A673 (cell line): ENCODE data around the gene PPP1R13B. TPM values are rescaled to one million over a fixed set of nuclear protein-coding genes. Genes with fewer than 3 reads are reported as not detected.

ENCODE experiments used
- BruUV-seq: library from RNA; stranded (reverse); fragments of 400-500 nt; replicated peaks from 2 replicates; lab custom pipeline; 2021; lab: Mats Ljungman, UMichigan
- CTCF ChIA-PET: fragments of 300-600 bp; sonication (Branson Sonifier 250); formaldehyde crosslinking; loops from one replicate; lab custom pipeline; 2022; ENCODE audit warnings: antibody characterized with exemption; lab: Charles Lee
- POLR2A ChIA-PET: fragments of 300-600 bp; sonication (Branson Sonifier 250); formaldehyde crosslinking; loops from one replicate; lab custom pipeline; 2022; ENCODE audit warnings: antibody characterized with exemption; ENCODE audit not compliant: low non-redundant PET; lab: Charles Lee
- DNase-seq: peaks from one replicate; pipeline ENCODE4 v3.0.0-alpha.2; 2015; ENCODE audit warnings: low spot score
- H3K27ac ChIP-seq: fragments of 200-600 bp; sonication (generic); 2 replicates; pipeline ENCODE4 v1.5.1; 2016; ENCODE audit warnings: mixed run types, low read depth, mild to moderate bottlenecking, mixed read lengths, antibody characterized with exemption, low read length; ENCODE audit not compliant: poor library complexity, severe bottlenecking
- H3K27me3 ChIP-seq: fragments of 200-600 bp; sonication (generic); replicated peaks from 2 replicates; pipeline ENCODE4 v1.6.1; 2017; ENCODE audit warnings: mixed run types, low read depth, mild to moderate bottlenecking, mixed read lengths, antibody characterized with exemption, low read length; ENCODE audit not compliant: insufficient read depth, poor library complexity
- H3K36me3 ChIP-seq: fragments of 200-600 bp; sonication (generic); 2 replicates; pipeline ENCODE4 v1.6.1; 2016; ENCODE audit warnings: mixed run types, mild to moderate bottlenecking, mixed read lengths, antibody characterized with exemption, low read length; ENCODE audit not compliant: insufficient read depth, poor library complexity, severe bottlenecking
- H3K4me1 ChIP-seq: fragments of 200-600 bp; sonication (generic); 2 replicates; pipeline ENCODE4 v1.6.1; 2017; ENCODE audit warnings: mixed run types, mild to moderate bottlenecking, mixed read lengths, antibody characterized with exemption, low read length; ENCODE audit not compliant: insufficient read depth, poor library complexity, severe bottlenecking
- H3K4me3 ChIP-seq: fragments of 200-600 bp; sonication (generic); 2 replicates; pipeline ENCODE4 v1.5.1; 2016; ENCODE audit warnings: low read depth, mixed run types, mild to moderate bottlenecking, mixed read lengths, low read length; ENCODE audit not compliant: poor library complexity, severe bottlenecking
- H3K9me3 ChIP-seq: fragments of 200-600 bp; sonication (generic); 2 replicates; pipeline ENCODE4 v1.6.1; 2016; ENCODE audit warnings: mixed run types, low read depth, mild to moderate bottlenecking, mixed read lengths, antibody characterized with exemption, low read length; ENCODE audit not compliant: poor library complexity, severe bottlenecking
- CTCF ChIP-seq: fragments of 300-800, 200-600 bp; sonication (generic); conservative IDR thresholded peaks from 2 replicates; pipeline ENCODE4 v1.5.1; 2017; ENCODE audit warnings: low read depth, mild to moderate bottlenecking, antibody characterized with exemption, low read length, moderate library complexity, mixed read lengths
- EZH2 ChIP-seq: fragments of 200-600 bp; sonication (generic); IDR thresholded peaks from 2 replicates; pipeline ENCODE4 v1.6.1; 2017; ENCODE audit warnings: borderline replicate concordance, low read depth, mild to moderate bottlenecking, mixed read lengths, antibody characterized with exemption, low read length; ENCODE audit not compliant: poor library complexity, severe bottlenecking
- intact Hi-C: fragments of 100-400 bp; cut with micrococcal nuclease; formaldehyde crosslinking; loops from one replicate; pipeline ENCODE4 v1.10.0; 2022; ENCODE audit not compliant: unreplicated experiment
- total RNA-seq: library from RNA; stranded (reverse); gene quantifications from 2 replicates; pipeline ENCODE4 v1.2.3, GENCODE V29; 2021

Gene PPP1R13B
- total RNA-seq, 1 experiment from 2014 or later, result 4.8 TPM

GRCh38 chr14:103718572-103718971 lies 128.8 kb downstream of the PPP1R13B start:
- intact Hi-C loops, result no loop called here
- no peak for TF ChIP-seq CTCF
- no peak for TF ChIP-seq EZH2
- BruUV-seq, result no TSS peak
- no peaks in the 10 kb centered on the region for H3K36me3 ChIP-seq
- CTCF ChIA-PET, result no interaction called here
- POLR2A ChIA-PET, result no interaction called here
- no peaks in the 10 kb centered on the region for H3K27me3 ChIP-seq
- H3K4me3 ChIP-seq, result no peak overlapping the region
- peaks cover 9% of the 10 kb centered on the region for H3K4me1 ChIP-seq
- H3K27ac ChIP-seq, result no peak overlapping the region
- H3K9me3 ChIP-seq, result no peaks in the 10 kb centered on the region
- no peak for DNase-seq

GRCh38 chr14:103716899-103717411 lies 130.4 kb downstream of the PPP1R13B start:
- H3K9me3 ChIP-seq, result no peaks in the 10 kb centered on the region
- BruUV-seq, result TSS peak; percentile 51
- peaks cover 14% of the 10 kb centered on the region for H3K4me1 ChIP-seq
- no peaks in the 10 kb centered on the region for H3K27me3 ChIP-seq
- H3K36me3 ChIP-seq, result peaks cover 5% of the 10 kb centered on the region
- ChIA-PET POLR2A (no interaction called here), CTCF (interaction anchor here (0.6 kb wide), 1 partner anchor 145 kb away, joined by 3 read pairs; no protein-coding TSS in a partner anchor)
- no peak for DNase-seq
- peak overlapping the region; percentile 96 for H3K27ac ChIP-seq
- peak overlapping the region; percentile 79 for H3K4me3 ChIP-seq
- no peak for TF ChIP-seq EZH2
- no peak for TF ChIP-seq CTCF
- intact Hi-C loops, result no loop called here

GRCh38 chr14:103716091-103716801 lies 131.1 kb downstream of the PPP1R13B start:
- TF ChIP-seq CTCF (no peak), EZH2 (no peak)
- Histone ChIP-seq H3K36me3 (peaks cover 5% of the 10 kb centered on the region), H3K27ac (peak overlapping the region; percentile 96), H3K27me3 (no peaks in the 10 kb centered on the region), H3K4me1 (peaks cover 21% of the 10 kb centered on the region), H3K9me3 (no peaks in the 10 kb centered on the region), H3K4me3 (peak overlapping the region; percentile 79)
- ChIA-PET CTCF (no interaction called here), POLR2A (no interaction called here)
- BruUV-seq, result no TSS peak
- intact Hi-C loops, result no loop called here
- DNase-seq, result no peak
